Gastroesophageal sphincter (tissue), 4 donors: ENCODE measurements around the gene CACUL1. TPM values are rescaled to one million over a fixed set of nuclear protein-coding genes. Genes with fewer than 3 reads are reported as not detected.
A peak's percentile ranks its signal among the peaks of the same experiment; 100 is the strongest.
"Not testable (repeated sequence)": the region's sequence is repeated elsewhere in the genome, so short reads cannot be mapped to it uniquely, and the experiment has no call there.

Experiments used
- ATAC-seq: fragments of 150-250 bp; one replicate; pipeline ENCODE4 v1.9.1; 2016; ENCODE audit warnings: mild to moderate bottlenecking, moderate library complexity
- H3K27ac ChIP-seq, 4 donors: fragments of 200-600 bp; sonication (generic) in 3 of 4; 1 replicate in 3 of 4; 2 replicates in 1 of 4; pipeline ENCODE4 v1.5.1; 2016 to 2019
- H3K27me3 ChIP-seq: fragments of 200-600 bp; sonication (generic); one replicate; pipeline ENCODE4 v1.5.1; 2019
- H3K36me3 ChIP-seq, 2 donors: fragments of 200-600 bp; sonication (generic); one replicate each; pipeline ENCODE4 v1.5.1; 2019; ENCODE audit warnings: control low read depth in 1 of 2
- H3K4me1 ChIP-seq, 3 donors: fragments of 200-600 bp; sonication (generic); 1 replicate in 2 of 3; 2 replicates in 1 of 3; pipeline ENCODE4 v1.5.1; 2016 to 2019; ENCODE audit warnings: control low read depth in 2 of 3
- H3K4me3 ChIP-seq, 2 donors: fragments of 200-600 bp; sonication (generic); one replicate each; pipeline ENCODE4 v1.5.1; 2019; ENCODE audit warnings: mild to moderate bottlenecking in 1 of 2, moderate library complexity in 1 of 2
- H3K9me3 ChIP-seq, 3 donors: fragments of 200-600 bp; sonication (generic); one replicate each; pipeline ENCODE4 v1.5.1; 2017 to 2019; ENCODE audit warnings: control low read depth in 2 of 3
- EP300 ChIP-seq: sonication (generic); formaldehyde crosslinking; IDR thresholded peaks from one replicate; pipeline ENCODE4 v1.6.1; 2017; ENCODE audit warnings: antibody characterized with exemption, mild to moderate bottlenecking
- POLR2A ChIP-seq, 2 donors: fragments of 450-650 bp; IDR thresholded peaks; one replicate each; pipeline ENCODE4 v1.6.1; 2017; ENCODE audit warnings: antibody characterized with exemption in 2 of 2, mild to moderate bottlenecking in 2 of 2, moderate library complexity in 1 of 2
- POLR2AphosphoS5 ChIP-seq: sonication (generic); formaldehyde crosslinking; IDR thresholded peaks from one replicate; pipeline ENCODE4 v1.6.1; 2017; ENCODE audit warnings: antibody characterized with exemption
- WGBS, 2 donors: methylation state at CpG; one replicate each; pipeline ENCODE4 v1.1.5; 2018; ENCODE audit warnings: low coverage in 1 of 2; 5-methylcytosine and 5-hydroxymethylcytosine counted together
- total RNA-seq, 4 donors: library from RNA; depleted of rRNA; stranded (reverse); fragments of >200 nt; gene quantifications; one replicate each; pipeline ENCODE4 v1.1.0, GENCODE V29; 2016
- TF ChIP-seq, protein P1 (sequence below), 4 experiments: fragments of 200-600 bp in 2 of 4; fragments of 450-650 bp in 2 of 4; sonication (generic) in 1 of 4; IDR thresholded peaks; one replicate each; pipeline ENCODE4 v1.5.1; 2017 to 2019; ENCODE audit warnings: antibody characterized with exemption in 4 of 4, mild to moderate bottlenecking in 2 of 4, moderate library complexity in 2 of 4

CACUL1 gene
- total RNA-seq, 4 donors from 2014 or later, result 35.7 to 67.2 (median 45.6) TPM

- H3K27me3 ChIP-seq, H3K4me3 ChIP-seq, H3K9me3 ChIP-seq, H3K36me3 ChIP-seq: not testable (repeated sequence)
- TF ChIP-seq POLR2AphosphoS5, result peak; percentile 84
- Histone ChIP-seq H3K4me1 (peaks cover 16 to 72% (median 16%) of the 10 kb centered on the region in 3 donors), H3K27ac (peak overlapping the region in 1 of 4 donors; percentile 50)
- 76 to 85% methylated on average over 3 to 9 of the region's 9 CpGs for WGBS, 2 donors
- peak; percentile 87 for ATAC-seq
These were observed 10.3 kb downstream of the CACUL1 start for GRCh38 chr10:118744346-118744918.

DNA sequence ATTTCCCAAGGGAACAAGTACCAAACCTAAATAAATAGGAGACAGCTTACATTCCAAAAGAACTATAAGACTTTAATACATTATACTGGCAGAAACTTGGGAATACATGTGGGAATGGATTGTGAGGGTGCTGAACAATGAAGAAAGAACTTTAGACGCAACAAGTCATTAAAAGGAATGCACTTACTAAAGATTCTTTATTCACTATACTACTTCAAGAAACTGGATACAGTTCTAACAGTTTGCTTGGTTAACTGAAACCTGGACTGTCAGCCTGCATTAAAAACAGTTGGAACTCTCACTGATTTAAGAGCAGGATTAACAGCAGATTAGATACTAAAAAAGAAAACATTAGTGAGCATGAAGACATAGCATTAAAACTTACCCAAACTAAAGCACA is 12.0 kb downstream of the CACUL1 start:
- no peaks in the 10 kb centered on the region for H3K27me3 ChIP-seq
- no peaks in the 10 kb centered on the region for H3K9me3 ChIP-seq
- no peak overlapping the region for H3K4me3 ChIP-seq
- H3K27ac ChIP-seq, result peak overlapping the region in 2 of 4 donors; percentile 6 to 16
- WGBS, 2 donors, result 30% methylated on average over 1 of the region's 1 CpG
- H3K4me1 ChIP-seq, result peaks cover 16 to 64% (median 20%) of the 10 kb centered on the region in 3 donors
- peaks cover 0 to 3% of the 10 kb centered on the region in 2 donors for H3K36me3 ChIP-seq
- TF ChIP-seq EP300, result no peak
- TF ChIP-seq POLR2AphosphoS5, result no peak
- TF ChIP-seq, protein P1, sequence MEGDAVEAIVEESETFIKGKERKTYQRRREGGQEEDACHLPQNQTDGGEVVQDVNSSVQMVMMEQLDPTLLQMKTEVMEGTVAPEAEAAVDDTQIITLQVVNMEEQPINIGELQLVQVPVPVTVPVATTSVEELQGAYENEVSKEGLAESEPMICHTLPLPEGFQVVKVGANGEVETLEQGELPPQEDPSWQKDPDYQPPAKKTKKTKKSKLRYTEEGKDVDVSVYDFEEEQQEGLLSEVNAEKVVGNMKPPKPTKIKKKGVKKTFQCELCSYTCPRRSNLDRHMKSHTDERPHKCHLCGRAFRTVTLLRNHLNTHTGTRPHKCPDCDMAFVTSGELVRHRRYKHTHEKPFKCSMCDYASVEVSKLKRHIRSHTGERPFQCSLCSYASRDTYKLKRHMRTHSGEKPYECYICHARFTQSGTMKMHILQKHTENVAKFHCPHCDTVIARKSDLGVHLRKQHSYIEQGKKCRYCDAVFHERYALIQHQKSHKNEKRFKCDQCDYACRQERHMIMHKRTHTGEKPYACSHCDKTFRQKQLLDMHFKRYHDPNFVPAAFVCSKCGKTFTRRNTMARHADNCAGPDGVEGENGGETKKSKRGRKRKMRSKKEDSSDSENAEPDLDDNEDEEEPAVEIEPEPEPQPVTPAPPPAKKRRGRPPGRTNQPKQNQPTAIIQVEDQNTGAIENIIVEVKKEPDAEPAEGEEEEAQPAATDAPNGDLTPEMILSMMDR (IDR thresholded peaks at IDR 0.05), result no peak
- TF ChIP-seq POLR2A (IDR thresholded peaks at IDR 0.05), result no peak
- no peak for ATAC-seq

DNA sequence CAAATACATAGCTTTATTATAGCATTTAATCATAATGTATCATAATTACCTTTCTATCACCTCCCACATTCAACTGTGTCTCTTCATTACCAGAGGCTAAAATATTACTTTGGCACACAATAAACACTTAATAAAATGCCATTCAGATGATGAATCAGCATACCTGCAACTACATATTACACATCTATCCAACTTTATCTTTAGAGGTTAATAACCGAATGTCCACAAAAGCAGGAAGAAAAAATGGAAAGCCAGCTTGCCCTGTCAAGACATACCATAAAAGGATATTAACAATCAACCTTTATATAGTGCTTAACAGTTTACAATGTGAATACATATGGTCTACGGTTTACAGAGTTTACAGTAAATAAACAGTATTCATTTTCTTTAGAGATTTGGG is 12.7 kb downstream of the CACUL1 start:
- Histone ChIP-seq H3K27me3 (no peaks in the 10 kb centered on the region), H3K4me3 (no peak overlapping the region), H3K27ac (no peak overlapping the region), H3K36me3 (no peaks in the 10 kb centered on the region), H3K4me1 (peaks cover 16 to 69% (median 21%) of the 10 kb centered on the region in 3 donors), H3K9me3 (no peaks in the 10 kb centered on the region)
- TF ChIP-seq, protein P1 (IDR thresholded peaks at IDR 0.05), result no peak
- TF ChIP-seq POLR2AphosphoS5 (no peak), POLR2A (IDR thresholded peaks at IDR 0.05) (no peak), EP300 (no peak)
- WGBS, 2 donors, result 38 to 45% methylated on average over 2 of the region's 2 CpGs
- no peak for ATAC-seq

- peaks cover 11 to 84% (median 36%) of the 10 kb centered on the region in 3 donors for H3K4me1 ChIP-seq
- 40 to 52% methylated on average over 2 of the region's 2 CpGs for WGBS, 2 donors
- TF ChIP-seq, protein P1 (IDR thresholded peaks at IDR 0.05), result no peak
- TF ChIP-seq POLR2AphosphoS5, result no peak
- no peak for TF ChIP-seq POLR2A (IDR thresholded peaks at IDR 0.05)
- no peak for TF ChIP-seq EP300
- H3K27me3 ChIP-seq, result no peaks in the 10 kb centered on the region
- no peak overlapping the region for H3K4me3 ChIP-seq
- H3K9me3 ChIP-seq, result no peaks in the 10 kb centered on the region
- H3K36me3 ChIP-seq, result no peaks in the 10 kb centered on the region
- ATAC-seq, result no peak
- H3K27ac ChIP-seq, result peak overlapping the region in 1 of 4 donors; percentile 7
These were observed 16.4 kb downstream of the CACUL1 start for GRCh38 chr10:118738406-118738805.

- Histone ChIP-seq H3K4me3 (no peak overlapping the region), H3K36me3 (no peaks in the 10 kb centered on the region), H3K9me3 (no peaks in the 10 kb centered on the region), H3K27ac (no peak overlapping the region), H3K4me1 (peaks cover 11 to 83% (median 36%) of the 10 kb centered on the region in 3 donors), H3K27me3 (no peaks in the 10 kb centered on the region)
- TF ChIP-seq POLR2AphosphoS5, result no peak
- TF ChIP-seq EP300, result no peak
- TF ChIP-seq, protein P1 (IDR thresholded peaks at IDR 0.05), result no peak
- TF ChIP-seq POLR2A (IDR thresholded peaks at IDR 0.05), result no peak
- ATAC-seq, result no peak
- WGBS, 2 donors, result 46 to 48% methylated on average over 3 of the region's 3 CpGs
These were observed 17.0 kb downstream of the CACUL1 start for GRCh38 chr10:118737603-118738302.
